IPS-15b (cell line): Measurements from ENCODE around the gene MAPKAPK3.

ENCODE experiments used
- H3K27me3 ChIP-seq: one replicate; pipeline ENCODE4 v1.6.1; 2013; ENCODE audit warnings: low read length; ENCODE audit not compliant: control insufficient read depth, insufficient read depth
- H3K36me3 ChIP-seq: one replicate; pipeline ENCODE4 v1.6.1; 2013; ENCODE audit warnings: low read length; ENCODE audit not compliant: control insufficient read depth, insufficient read depth
- H3K4me1 ChIP-seq: one replicate; pipeline ENCODE4 v1.6.1; 2013; ENCODE audit warnings: mild to moderate bottlenecking, low read length; ENCODE audit not compliant: control insufficient read depth, insufficient read depth
- H3K4me3 ChIP-seq: one replicate; pipeline ENCODE4 v1.5.1; 2013; ENCODE audit warnings: low read depth, low read length
- H3K9ac ChIP-seq: one replicate; pipeline ENCODE4 v1.6.1; 2013; ENCODE audit warnings: low read depth, mild to moderate bottlenecking, low read length
- H3K9me3 ChIP-seq: one replicate; pipeline ENCODE4 v1.6.1; 2013; ENCODE audit warnings: mild to moderate bottlenecking, low read length; ENCODE audit not compliant: control insufficient read depth, insufficient read depth

Gene MAPKAPK3

DNA sequence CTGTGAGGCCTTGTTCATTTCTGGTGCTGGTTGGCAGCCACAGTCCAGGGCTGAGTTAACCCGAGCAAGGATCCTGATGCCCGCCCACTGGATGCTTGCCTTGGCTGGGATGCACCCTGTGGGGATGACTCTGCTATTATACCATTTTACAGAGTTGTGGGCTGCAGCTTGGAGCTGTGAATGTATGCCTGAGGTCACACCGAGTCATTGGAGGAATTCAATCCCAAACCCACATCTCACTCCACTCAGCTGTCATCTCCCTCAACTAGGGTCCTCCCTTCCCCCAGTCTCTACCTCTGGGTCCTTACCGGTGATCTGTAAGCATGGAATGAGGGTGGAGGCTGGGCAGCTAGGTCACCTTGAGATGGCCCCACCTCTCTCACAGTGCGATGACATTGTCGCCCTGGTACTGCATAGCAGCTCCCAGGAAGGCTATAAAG, 22.1 kb downstream of the MAPKAPK3 start:
- Histone ChIP-seq H3K4me1 (peaks cover 9% of the 10 kb centered on the region), H3K36me3 (no peaks in the 10 kb centered on the region), H3K9me3 (no peaks in the 10 kb centered on the region), H3K27me3 (no peaks in the 10 kb centered on the region), H3K9ac (no peak overlapping the region), H3K4me3 (no peak overlapping the region)

DNA sequence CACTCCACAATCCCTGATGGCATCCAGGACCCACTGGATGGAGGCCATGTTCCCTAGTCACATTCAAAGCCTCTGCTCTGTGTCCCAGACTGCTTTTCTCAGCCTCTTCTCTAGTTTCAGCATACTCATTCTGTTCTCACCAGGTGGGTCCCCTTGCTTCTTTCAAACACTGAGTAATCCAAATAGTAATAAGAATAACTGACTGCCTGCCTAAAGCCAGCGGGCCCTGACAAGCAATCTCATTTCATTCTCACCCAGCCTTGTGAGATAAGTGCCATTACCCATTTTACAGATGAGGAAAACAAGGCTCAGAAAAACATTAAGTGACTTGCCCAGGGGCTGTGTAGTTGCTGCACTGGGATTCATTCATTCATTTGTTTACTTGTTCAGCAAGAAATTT, 25.4 kb downstream of the MAPKAPK3 start:
- Histone ChIP-seq H3K27me3 (no peaks in the 10 kb centered on the region), H3K36me3 (peaks cover 13% of the 10 kb centered on the region), H3K4me1 (peaks cover 6% of the 10 kb centered on the region), H3K4me3 (no peak overlapping the region), H3K9me3 (no peaks in the 10 kb centered on the region), H3K9ac (no peak overlapping the region)

DNA sequence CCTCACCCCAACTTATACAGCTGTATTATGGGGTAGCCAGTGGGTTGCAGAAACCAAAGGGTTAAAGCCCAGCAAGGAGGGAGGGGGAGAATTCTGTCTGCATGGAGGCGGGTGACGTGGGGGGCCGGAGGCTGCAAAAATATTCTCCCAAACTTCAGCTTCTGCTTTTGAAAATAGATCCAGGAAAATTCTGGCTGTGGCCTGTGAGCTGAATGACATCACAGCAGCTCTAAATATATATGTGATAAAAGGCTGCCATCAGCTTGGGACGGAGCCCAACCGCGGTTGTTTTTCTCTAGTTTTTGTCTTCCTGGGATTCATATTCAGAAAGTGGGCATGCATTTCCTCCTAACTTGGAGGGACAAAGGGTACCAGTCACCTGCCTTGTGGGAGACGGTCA, 27.6 kb downstream of the MAPKAPK3 start:
- H3K27me3 ChIP-seq, result no peaks in the 10 kb centered on the region
- H3K9me3 ChIP-seq, result no peaks in the 10 kb centered on the region
- H3K4me1 ChIP-seq, result peaks cover 5% of the 10 kb centered on the region
- no peak overlapping the region for H3K9ac ChIP-seq
- H3K4me3 ChIP-seq, result no peak overlapping the region
- peaks cover 17% of the 10 kb centered on the region for H3K36me3 ChIP-seq

DNA sequence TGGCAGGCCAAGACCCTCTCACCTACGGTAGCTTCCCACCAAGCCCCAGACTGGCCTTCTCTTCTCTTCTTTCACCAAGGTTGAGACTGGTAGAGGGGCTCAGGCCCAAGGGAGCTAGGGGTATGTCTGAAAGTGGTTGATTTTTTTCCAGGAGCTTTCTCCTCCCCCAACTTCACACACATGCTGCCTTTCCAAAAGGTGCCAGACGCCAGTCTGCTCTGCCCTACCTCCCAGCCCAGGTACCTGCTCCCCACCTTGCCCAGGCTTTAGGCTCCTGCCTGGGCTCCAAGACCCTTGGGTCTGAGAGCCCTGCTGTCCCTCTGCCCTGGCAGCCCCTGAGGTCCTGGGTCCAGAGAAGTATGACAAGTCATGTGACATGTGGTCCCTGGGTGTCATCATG, 28.4 kb downstream of the MAPKAPK3 start:
- Histone ChIP-seq H3K9me3 (no peaks in the 10 kb centered on the region), H3K36me3 (peaks cover 17% of the 10 kb centered on the region), H3K4me1 (peaks cover 8% of the 10 kb centered on the region), H3K9ac (no peak overlapping the region), H3K4me3 (no peak overlapping the region), H3K27me3 (no peaks in the 10 kb centered on the region)

DNA sequence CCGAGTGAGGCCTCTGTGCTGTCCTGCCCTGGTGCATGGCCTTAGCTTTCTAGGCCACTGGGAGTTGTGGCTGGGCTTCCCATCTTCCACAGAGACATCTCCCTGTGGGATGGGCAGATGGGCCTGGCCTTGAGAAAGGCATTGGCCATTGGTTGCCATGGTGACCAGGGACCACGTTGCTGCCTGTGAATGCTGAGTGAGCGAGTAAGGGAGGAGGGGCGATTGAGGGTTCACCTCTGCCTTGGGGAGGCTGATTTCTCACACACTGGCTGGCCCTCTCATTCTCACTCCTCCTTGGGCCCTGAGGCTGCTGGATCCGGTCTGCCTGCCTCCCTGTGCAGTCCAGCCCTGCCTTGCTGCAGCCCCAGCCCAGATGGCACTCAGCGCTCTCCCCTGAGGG, 31.4 kb downstream of the MAPKAPK3 start:
- Histone ChIP-seq H3K4me1 (peaks cover 10% of the 10 kb centered on the region), H3K4me3 (no peak overlapping the region), H3K36me3 (peaks cover 17% of the 10 kb centered on the region), H3K9me3 (no peaks in the 10 kb centered on the region), H3K27me3 (no peaks in the 10 kb centered on the region), H3K9ac (no peak overlapping the region)

DNA sequence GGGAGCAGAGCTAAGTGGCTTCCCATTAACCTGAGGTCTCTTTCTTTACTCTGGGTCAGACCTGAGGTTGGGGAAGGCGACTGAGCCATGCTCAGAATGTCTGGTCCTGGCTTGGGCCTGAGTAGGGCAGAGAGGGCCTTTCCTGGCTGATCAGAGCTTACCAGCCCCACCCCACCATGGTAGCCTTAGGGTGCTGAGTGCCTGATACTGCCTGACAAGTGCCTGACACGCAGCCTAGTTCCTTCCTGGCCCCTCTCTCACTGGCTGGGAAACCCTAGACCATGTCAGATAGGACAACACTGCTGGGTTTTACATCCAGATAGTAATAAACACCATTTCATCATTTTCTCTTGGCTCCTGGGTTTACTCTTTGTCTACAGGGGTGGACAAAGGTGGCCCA, 32.0 kb downstream of the MAPKAPK3 start:
- no peak overlapping the region for H3K4me3 ChIP-seq
- H3K27me3 ChIP-seq, result no peaks in the 10 kb centered on the region
- H3K36me3 ChIP-seq, result peaks cover 17% of the 10 kb centered on the region
- H3K9me3 ChIP-seq, result no peaks in the 10 kb centered on the region
- H3K9ac ChIP-seq, result no peak overlapping the region
- peaks cover 10% of the 10 kb centered on the region for H3K4me1 ChIP-seq

DNA sequence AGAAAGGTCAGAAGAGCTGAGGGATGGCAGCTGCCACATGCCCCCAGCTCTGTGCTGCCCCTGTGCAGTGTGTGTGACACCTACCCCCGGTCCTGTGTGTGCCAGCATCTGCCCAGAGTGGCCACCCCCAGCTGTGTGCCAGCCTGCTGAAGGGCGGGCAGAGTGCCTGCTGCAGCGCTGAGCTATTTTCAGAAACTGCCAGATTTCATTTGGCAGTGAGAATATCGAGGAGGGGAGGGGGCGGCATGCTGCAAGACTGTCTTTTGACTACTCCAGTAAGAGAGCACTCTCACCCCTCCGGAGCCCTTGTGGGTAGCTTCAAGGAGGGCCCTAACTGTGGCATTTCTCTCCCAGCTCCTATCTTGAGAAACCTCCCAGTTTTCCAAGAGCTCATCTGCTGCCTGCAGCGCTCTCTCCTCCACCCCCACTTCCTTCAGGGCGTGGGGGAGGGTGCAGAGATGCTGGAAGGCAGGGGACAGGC, 32.5 kb downstream of the MAPKAPK3 start:
- H3K36me3 ChIP-seq, result peaks cover 14% of the 10 kb centered on the region
- no peak overlapping the region for H3K9ac ChIP-seq
- peaks cover 10% of the 10 kb centered on the region for H3K4me1 ChIP-seq
- no peak overlapping the region for H3K4me3 ChIP-seq
- no peaks in the 10 kb centered on the region for H3K9me3 ChIP-seq
- no peaks in the 10 kb centered on the region for H3K27me3 ChIP-seq

DNA sequence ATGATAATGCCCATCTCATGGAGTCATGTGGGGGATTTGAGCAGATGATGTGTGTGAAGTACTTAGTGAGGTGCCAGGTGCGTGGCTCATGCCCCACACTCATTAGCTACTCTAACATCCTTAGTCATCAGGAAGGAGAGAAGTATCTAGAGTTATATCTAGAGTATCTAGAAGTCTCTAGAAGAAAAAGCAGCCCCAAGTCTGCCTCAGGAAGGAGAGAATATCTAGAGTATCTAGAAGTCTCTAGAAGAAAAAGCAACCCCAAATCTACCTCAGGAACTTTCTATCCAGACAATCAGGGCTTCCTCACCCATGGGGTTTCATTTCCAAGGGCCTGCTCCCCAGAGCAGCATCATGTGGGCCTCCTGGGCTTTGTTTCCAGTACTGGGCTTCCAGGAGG, 33.1 kb downstream of the MAPKAPK3 start:
- H3K4me3 ChIP-seq, result no peak overlapping the region
- H3K9ac ChIP-seq, result no peak overlapping the region
- H3K27me3 ChIP-seq, result no peaks in the 10 kb centered on the region
- H3K4me1 ChIP-seq, result peaks cover 10% of the 10 kb centered on the region
- H3K36me3 ChIP-seq, result peaks cover 12% of the 10 kb centered on the region
- no peaks in the 10 kb centered on the region for H3K9me3 ChIP-seq

DNA sequence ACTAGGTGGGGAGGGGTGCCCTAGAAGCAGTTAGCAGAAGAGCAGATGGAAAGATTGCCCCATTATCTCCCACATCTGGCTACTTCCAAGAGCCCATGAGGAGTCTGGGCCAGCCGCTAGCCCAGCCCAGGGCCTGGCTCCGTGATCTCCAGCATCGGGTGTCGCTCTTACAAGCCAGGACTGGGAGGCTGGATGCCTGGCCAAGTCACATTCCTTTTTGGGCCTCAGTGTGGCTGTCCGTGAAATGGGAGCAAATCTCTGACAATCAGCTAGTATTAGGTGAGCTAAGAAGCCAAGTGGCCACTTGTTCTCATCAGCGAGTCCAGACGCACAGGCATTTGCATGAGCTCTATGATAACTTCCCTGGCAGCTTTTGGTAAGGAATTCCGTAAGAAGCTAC, 34.5 kb downstream of the MAPKAPK3 start:
- no peak overlapping the region for H3K9ac ChIP-seq
- H3K4me3 ChIP-seq, result no peak overlapping the region
- peaks cover 10% of the 10 kb centered on the region for H3K4me1 ChIP-seq
- no peaks in the 10 kb centered on the region for H3K9me3 ChIP-seq
- H3K36me3 ChIP-seq, result peaks cover 5% of the 10 kb centered on the region
- H3K27me3 ChIP-seq, result no peaks in the 10 kb centered on the region

DNA sequence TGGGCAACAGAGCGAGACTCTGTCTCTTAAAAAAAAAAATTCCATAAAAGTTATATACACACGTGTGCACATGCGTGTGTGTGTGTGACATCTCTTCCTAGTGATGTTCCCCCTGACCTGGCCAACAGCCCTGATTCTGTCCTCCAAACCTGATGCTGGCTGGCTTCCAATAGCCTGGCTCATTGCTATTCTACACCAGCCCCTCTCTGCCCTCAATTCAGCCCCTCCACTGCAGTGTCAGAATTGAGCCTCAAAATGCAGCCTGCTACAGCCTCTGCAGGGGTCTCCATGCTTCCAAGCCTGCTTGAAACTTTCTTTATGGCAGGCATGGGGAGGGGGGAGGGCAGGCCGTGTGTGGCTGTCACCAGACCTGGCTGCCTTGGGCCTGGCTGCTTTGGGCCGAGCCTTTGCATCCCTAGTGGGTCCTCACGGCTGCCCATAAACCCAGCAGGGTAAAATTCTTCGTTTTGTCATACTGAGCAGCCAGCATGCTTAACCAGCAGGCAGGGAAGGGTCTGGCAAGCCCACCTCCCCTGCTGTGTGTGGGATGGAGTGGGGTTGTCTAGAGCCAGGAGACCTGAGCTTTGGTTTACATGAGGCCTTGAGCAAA, 35.1 kb downstream of the MAPKAPK3 start:
- Histone ChIP-seq H3K4me1 (peaks cover 10% of the 10 kb centered on the region), H3K36me3 (peaks cover 5% of the 10 kb centered on the region), H3K27me3 (no peaks in the 10 kb centered on the region), H3K9me3 (no peaks in the 10 kb centered on the region), H3K9ac (no peak overlapping the region), H3K4me3 (no peak overlapping the region)

DNA sequence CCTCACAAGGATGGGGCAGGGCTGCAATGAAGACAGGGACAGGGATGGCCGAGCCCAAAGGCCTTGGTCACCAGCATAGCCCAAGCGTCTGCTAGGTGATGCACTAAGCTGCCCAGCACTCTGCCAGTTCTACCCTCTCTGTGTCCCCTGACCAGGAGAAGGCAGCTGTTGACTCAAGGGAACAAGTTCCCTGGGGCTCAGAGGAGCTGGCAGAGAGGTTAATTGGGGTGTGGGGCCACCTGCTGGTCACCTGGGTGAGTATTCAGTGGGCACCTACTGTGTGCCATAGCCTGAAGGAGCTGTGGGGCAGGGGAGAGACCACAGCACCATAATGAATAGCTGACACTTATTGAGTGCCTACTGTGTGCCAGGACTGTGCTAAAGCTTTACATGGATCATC, 35.8 kb downstream of the MAPKAPK3 start:
- Histone ChIP-seq H3K9ac (no peak overlapping the region), H3K4me1 (peaks cover 10% of the 10 kb centered on the region), H3K4me3 (no peak overlapping the region), H3K36me3 (no peaks in the 10 kb centered on the region), H3K27me3 (no peaks in the 10 kb centered on the region), H3K9me3 (no peaks in the 10 kb centered on the region)

DNA sequence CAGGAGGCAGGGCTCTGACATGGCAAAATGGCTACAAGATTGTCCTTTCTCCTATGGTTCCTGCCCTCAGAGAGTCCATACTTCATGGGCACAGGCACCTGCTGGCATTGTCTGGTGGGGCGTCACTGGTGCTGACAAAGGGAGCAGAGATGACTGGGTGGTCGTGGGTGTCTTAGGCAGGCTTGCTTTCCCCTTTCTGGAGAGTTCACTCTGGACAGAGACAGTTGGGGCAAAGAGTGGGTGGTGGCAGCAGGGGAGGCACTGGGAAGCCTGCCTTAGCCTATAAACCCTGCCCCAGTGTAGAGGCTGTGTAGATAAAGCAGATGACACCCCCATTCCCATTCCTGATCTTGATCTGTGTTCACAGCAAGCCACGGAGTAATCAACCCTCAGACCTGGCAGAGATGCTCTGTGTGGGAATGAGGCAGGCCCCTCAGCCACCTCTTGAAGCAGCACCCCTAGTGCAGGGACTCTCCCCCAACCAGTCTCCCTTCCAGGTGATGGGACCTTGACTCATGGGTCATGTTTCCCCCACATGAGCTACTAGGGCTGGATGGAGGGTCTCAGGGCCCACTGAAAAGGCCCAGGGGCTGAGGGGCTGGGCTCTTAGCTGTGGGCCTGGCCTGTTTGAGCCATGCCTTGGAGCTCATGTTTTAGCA, 37.1 kb downstream of the MAPKAPK3 start:
- Histone ChIP-seq H3K36me3 (no peaks in the 10 kb centered on the region), H3K4me3 (no peak overlapping the region), H3K4me1 (peaks cover 10% of the 10 kb centered on the region), H3K9me3 (no peaks in the 10 kb centered on the region), H3K9ac (no peak overlapping the region), H3K27me3 (no peaks in the 10 kb centered on the region)
